Mesendoderm (in vitro differentiated cells): ENCODE results near the gene ADGRG1.

Source experiments
- DNase-seq: peaks from one replicate; pipeline ENCODE4 v3.0.0; 2013
- H2AK5ac ChIP-seq: 2 replicates; pipeline ENCODE4 v1.6.1; 2013; ENCODE audit warnings: low read length, inconsistent platforms
- H2BK120ac ChIP-seq: 2 replicates; pipeline ENCODE4 v1.6.1; 2013; ENCODE audit warnings: low read depth, mild to moderate bottlenecking, low read length, moderate library complexity, mixed read lengths
- H2BK15ac ChIP-seq: replicated peaks from 2 replicates; pipeline ENCODE4 v1.6.1; 2013; ENCODE audit warnings: low read depth, mild to moderate bottlenecking, moderate library complexity
- H2BK5ac ChIP-seq: 2 replicates; pipeline ENCODE4 v1.6.1; 2013; ENCODE audit warnings: low read length, inconsistent platforms
- H3K18ac ChIP-seq: 2 replicates; pipeline ENCODE4 v1.6.1; 2013; ENCODE audit warnings: mild to moderate bottlenecking, low read length, mixed read lengths
- H3K23ac ChIP-seq: one replicate; pipeline ENCODE4 v1.6.1; 2013; ENCODE audit warnings: low read length
- H3K27ac ChIP-seq: 2 replicates; pipeline ENCODE4 v1.5.1; 2013; ENCODE audit warnings: low read depth, mild to moderate bottlenecking, inconsistent platforms, low read length, moderate library complexity
- H3K27me3 ChIP-seq: 2 replicates; pipeline ENCODE4 v1.6.1; 2013; ENCODE audit warnings: low read length, control low read depth, mild to moderate bottlenecking, inconsistent platforms; ENCODE audit not compliant: insufficient read depth, poor library complexity
- H3K36me3 ChIP-seq: 2 replicates; pipeline ENCODE4 v1.6.1; 2013; ENCODE audit warnings: low read length, inconsistent platforms; ENCODE audit not compliant: control insufficient read depth, insufficient read depth
- H3K4ac ChIP-seq: one replicate; pipeline ENCODE4 v1.6.1; 2013; ENCODE audit warnings: low read depth, mild to moderate bottlenecking, low read length, moderate library complexity
- H3K4me1 ChIP-seq: 2 replicates; pipeline ENCODE4 v1.6.1; 2013; ENCODE audit warnings: low read depth, low read length, inconsistent platforms; ENCODE audit not compliant: control insufficient read depth
- H3K4me2 ChIP-seq: 2 replicates; pipeline ENCODE4 v1.6.1; 2013; ENCODE audit warnings: low read length
- H3K4me3 ChIP-seq: 2 replicates; pipeline ENCODE4 v1.5.1; 2013; ENCODE audit warnings: mild to moderate bottlenecking, low read length
- H3K56ac ChIP-seq: one replicate; pipeline ENCODE4 v1.6.1; 2013; ENCODE audit warnings: low read length
- H3K79me1 ChIP-seq: 2 replicates; pipeline ENCODE4 v1.6.1; 2013; ENCODE audit warnings: low read length, inconsistent platforms
- H3K79me2 ChIP-seq: 2 replicates; pipeline ENCODE4 v1.6.1; 2013; ENCODE audit warnings: mild to moderate bottlenecking, low read length; ENCODE audit not compliant: control insufficient read depth, insufficient read depth
- H3K9ac ChIP-seq: 2 replicates; pipeline ENCODE4 v1.6.1; 2013; ENCODE audit warnings: low read length, inconsistent platforms
- H4K5ac ChIP-seq: one replicate; pipeline ENCODE4 v1.6.1; 2013; ENCODE audit warnings: low read length
- H4K8ac ChIP-seq: one replicate; pipeline ENCODE4 v1.6.1; 2013; ENCODE audit warnings: low read depth, mild to moderate bottlenecking, control low read depth, low read length, moderate library complexity
- WGBS: extraction: QIAGEN DNeasy Blood & Tissue Kit; methylation state at CpG from one replicate; pipeline ENCODE4 v1.1.7; 2013; ENCODE audit warnings: low lambda C conversion rate, missing lambda C conversion rate; ENCODE audit not compliant: insufficient coverage; ENCODE audit errors: extremely low coverage; 5-methylcytosine and 5-hydroxymethylcytosine counted together

ADGRG1 gene

DNA sequence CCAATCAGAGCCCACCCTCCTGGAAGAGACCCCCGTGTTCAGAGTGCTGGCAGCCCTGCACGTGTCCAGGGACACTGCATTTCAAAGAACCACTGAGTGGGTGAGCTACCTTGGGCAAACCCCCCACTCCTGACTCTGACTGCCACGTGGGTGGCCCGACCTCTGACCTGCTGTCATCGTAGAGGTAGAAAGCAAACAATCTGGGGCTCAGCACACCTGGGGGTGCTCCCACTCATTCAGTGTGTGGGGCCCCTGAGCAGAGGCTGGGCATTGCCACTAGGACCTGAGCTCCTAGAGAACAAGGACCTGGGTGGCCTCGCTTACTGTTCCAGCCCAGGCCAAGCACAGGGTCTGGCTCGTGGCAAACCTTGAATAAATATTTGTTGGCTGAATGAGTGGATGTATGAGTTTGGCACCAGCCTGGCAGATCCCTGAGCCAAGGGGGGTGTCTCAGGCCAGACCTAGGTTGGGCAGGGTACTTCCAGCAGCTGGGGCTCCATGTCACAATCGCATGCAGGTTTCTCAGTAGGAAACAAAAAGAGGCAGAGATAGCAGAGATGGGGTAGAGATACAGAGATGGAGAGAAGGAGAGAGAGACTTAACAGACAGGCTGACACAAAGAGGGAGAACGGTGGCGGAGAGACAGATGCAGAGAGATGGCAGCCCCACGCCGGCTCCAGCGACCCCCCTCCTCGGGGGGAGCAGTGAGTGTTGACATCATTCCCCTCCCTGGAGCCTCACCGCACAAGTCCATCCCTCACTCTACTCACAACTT, 60.7 kb downstream of the ADGRG1 start:
- no peaks in the 10 kb centered on the region for H3K36me3 ChIP-seq
- no peak overlapping the region for H3K4me3 ChIP-seq
- no peaks in the 10 kb centered on the region for H3K27me3 ChIP-seq
- no peak overlapping the region for H3K23ac ChIP-seq
- H3K27ac ChIP-seq: no peak overlapping the region
- H2BK120ac ChIP-seq: no peak overlapping the region
- no peak overlapping the region for H3K9ac ChIP-seq
- no peaks in the 10 kb centered on the region for H3K79me1 ChIP-seq
- H3K4me2 ChIP-seq: no peak overlapping the region
- no peak overlapping the region for H3K56ac ChIP-seq
- no peak overlapping the region for H2BK5ac ChIP-seq
- H4K8ac ChIP-seq: no peak overlapping the region
- H3K79me2 ChIP-seq: no peaks in the 10 kb centered on the region
- H2AK5ac ChIP-seq: no peak overlapping the region
- no peaks in the 10 kb centered on the region for H3K4me1 ChIP-seq
- H2BK15ac ChIP-seq: no peak overlapping the region
- DNase-seq: no peak
- H3K18ac ChIP-seq: no peak overlapping the region
- no CpG with 5 or more reads among the region's 15 CpGs for WGBS
- H3K4ac ChIP-seq: no peak overlapping the region
- H4K5ac ChIP-seq: no peak overlapping the region

DNA sequence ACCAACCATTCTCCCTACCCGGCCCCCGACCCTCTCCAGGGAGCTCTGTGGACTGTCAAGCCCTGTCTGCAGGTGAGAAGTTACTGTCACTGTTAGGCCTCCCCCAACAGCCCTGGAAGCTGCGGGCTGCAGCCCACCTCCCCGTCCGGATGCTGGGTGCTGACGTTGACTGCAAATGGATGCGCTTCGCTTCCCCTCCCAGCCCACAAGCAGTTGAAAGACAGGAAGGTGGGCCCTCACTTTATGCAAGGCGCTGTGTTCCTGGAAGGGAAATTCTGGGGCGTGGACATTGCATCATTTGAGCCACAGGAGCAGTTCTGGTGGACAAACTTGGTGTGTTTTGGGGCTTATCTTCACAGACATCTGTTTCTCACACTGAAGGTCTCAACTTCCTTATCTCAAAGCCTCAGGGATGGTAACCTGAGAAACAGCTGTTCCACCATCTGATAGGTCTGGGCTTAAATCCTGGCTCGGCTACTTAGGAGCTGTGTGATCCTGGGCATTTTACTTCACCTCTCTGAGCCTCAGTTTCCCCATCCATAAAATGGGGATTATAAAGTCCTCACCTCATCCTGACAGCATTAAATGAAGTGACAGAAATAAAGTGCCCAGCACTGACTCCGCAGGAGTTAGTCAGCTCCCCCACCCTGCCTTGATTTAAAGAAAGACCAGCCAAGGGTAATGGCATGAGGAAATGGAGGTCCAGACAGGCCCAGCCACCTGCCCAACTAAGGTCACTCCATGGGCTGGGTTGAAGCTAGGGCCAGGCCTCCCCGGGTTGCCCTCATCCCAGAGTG, 61.5 kb downstream of the ADGRG1 start:
- no peak overlapping the region for H3K4me2 ChIP-seq
- H2BK15ac ChIP-seq: no peak overlapping the region
- H2BK120ac ChIP-seq: no peak overlapping the region
- no peak overlapping the region for H3K4me3 ChIP-seq
- H3K4me1 ChIP-seq: no peaks in the 10 kb centered on the region
- no peaks in the 10 kb centered on the region for H3K27me3 ChIP-seq
- no peak overlapping the region for H3K23ac ChIP-seq
- H2AK5ac ChIP-seq: no peak overlapping the region
- peak; percentile 70 for DNase-seq
- H4K5ac ChIP-seq: no peak overlapping the region
- H3K18ac ChIP-seq: no peak overlapping the region
- H3K9ac ChIP-seq: no peak overlapping the region
- no peak overlapping the region for H3K4ac ChIP-seq
- no peaks in the 10 kb centered on the region for H3K79me1 ChIP-seq
- no peak overlapping the region for H3K27ac ChIP-seq
- H4K8ac ChIP-seq: no peak overlapping the region
- no peak overlapping the region for H2BK5ac ChIP-seq
- no peaks in the 10 kb centered on the region for H3K79me2 ChIP-seq
- H3K36me3 ChIP-seq: no peaks in the 10 kb centered on the region
- WGBS: no CpG with 5 or more reads among the region's 13 CpGs
- peak overlapping the region; percentile 27 for H3K56ac ChIP-seq

DNA sequence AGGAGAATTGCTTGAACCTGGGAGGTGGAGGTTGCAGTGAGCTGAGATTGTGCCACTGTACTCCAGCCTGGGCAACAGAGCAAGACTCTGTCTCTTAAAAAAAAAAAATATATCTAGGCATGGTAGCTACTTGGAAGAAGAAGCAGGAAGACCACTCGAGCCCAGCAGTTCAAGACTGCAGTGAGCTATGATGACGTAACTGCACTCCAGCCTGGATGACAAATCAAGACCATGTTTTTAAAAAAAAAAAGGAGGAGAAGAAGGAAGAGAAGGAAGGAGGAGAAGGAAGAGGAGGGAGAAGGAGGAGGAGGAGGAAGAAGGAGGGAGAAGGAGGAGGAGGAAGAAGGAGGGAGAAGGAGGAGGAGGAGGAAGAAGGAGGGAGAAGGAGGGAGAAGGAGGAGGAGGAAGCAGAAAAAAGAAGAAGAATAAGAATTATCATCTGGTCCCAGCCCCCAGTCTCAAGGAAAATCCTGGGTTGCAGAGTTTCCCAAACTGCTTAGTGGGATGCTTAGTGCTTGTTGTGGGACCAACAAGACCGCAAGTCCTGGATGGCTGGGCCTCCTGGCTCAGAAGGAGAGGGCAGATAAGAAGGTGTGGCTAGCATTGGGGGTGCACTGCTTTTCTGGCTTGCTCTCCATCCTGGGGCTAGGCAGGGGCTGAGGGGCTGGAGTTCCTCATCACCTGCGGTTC, 62.5 kb downstream of the ADGRG1 start:
- Histone ChIP-seq H2AK5ac (no peak overlapping the region), H3K79me1 (no peaks in the 10 kb centered on the region), H2BK120ac (no peak overlapping the region), H3K56ac (no peak overlapping the region), H2BK5ac (no peak overlapping the region), H3K27ac (no peak overlapping the region), H4K8ac (no peak overlapping the region), H2BK15ac (no peak overlapping the region), H3K4me2 (no peak overlapping the region), H3K4ac (no peak overlapping the region), H3K18ac (no peak overlapping the region), H3K23ac (no peak overlapping the region), H4K5ac (no peak overlapping the region), H3K9ac (no peak overlapping the region), H3K36me3 (no peaks in the 10 kb centered on the region), H3K79me2 (no peaks in the 10 kb centered on the region), H3K4me1 (no peaks in the 10 kb centered on the region), H3K4me3 (no peak overlapping the region), H3K27me3 (no peaks in the 10 kb centered on the region)
- DNase-seq: no peak
- no CpG with 5 or more reads among the region's 4 CpGs for WGBS

DNA sequence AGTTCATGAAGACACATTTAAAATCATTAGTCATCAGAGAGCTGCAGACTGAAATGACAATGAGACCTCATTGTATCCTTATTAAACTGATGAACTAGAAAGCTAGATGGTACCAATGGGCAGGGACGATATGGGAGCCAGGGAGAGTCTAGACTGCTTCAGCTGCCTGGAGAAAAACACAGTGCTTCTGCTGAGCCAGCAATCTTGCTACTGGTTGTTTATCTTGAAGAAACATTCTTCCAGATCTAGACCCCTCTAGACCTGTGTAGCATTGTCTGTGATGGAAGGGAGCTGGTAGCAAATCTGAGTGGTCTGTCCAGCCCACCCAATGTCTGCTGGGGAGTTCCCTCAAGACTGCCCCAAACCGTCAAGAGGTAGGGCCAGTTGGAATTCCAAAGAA, 64.2 kb downstream of the ADGRG1 start:
- Histone ChIP-seq H3K4me2 (no peak overlapping the region), H3K23ac (no peak overlapping the region), H3K27ac (no peak overlapping the region), H4K5ac (no peak overlapping the region), H2BK15ac (no peak overlapping the region), H3K79me2 (no peaks in the 10 kb centered on the region), H3K4me3 (no peak overlapping the region), H2BK5ac (no peak overlapping the region), H2BK120ac (no peak overlapping the region), H3K27me3 (no peaks in the 10 kb centered on the region), H4K8ac (no peak overlapping the region), H3K4me1 (no peaks in the 10 kb centered on the region), H3K56ac (no peak overlapping the region), H3K36me3 (no peaks in the 10 kb centered on the region), H3K4ac (no peak overlapping the region), H3K79me1 (no peaks in the 10 kb centered on the region), H2AK5ac (no peak overlapping the region), H3K18ac (no peak overlapping the region), H3K9ac (no peak overlapping the region)
- no peak for DNase-seq
- WGBS: no CpG with 5 or more reads among the region's 2 CpGs

DNA sequence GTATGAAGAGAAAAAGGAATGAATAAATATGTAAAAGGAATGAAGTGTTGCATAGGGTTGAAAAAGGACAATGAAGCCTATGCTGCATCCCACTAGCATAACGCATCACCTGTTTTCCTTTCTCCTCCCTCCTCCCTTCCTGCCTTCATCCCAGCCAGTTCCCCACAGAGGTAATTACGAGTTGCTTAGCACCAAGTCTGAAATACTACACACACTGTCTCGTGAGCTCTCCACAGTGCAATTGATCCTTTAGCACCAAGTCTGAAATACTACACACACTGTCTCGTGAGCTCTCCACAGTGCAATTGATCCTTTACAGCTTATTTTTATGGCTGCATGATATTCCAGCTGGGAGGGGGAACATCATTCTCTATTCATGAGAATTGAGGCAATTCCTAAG, 65.1 kb downstream of the ADGRG1 start:
- Histone ChIP-seq H3K4me2 (no peak overlapping the region), H3K27ac (no peak overlapping the region), H3K36me3 (no peaks in the 10 kb centered on the region), H2AK5ac (no peak overlapping the region), H3K4me3 (no peak overlapping the region), H3K23ac (no peak overlapping the region), H3K27me3 (no peaks in the 10 kb centered on the region), H3K18ac (no peak overlapping the region), H4K8ac (no peak overlapping the region), H3K79me1 (no peaks in the 10 kb centered on the region), H3K9ac (no peak overlapping the region), H2BK5ac (no peak overlapping the region), H3K79me2 (no peaks in the 10 kb centered on the region), H2BK15ac (no peak overlapping the region), H2BK120ac (no peak overlapping the region), H3K56ac (no peak overlapping the region), H3K4ac (no peak overlapping the region), H3K4me1 (no peaks in the 10 kb centered on the region), H4K5ac (no peak overlapping the region)
- WGBS: no CpG with 5 or more reads among the region's 4 CpGs
- DNase-seq: no peak
